ENCODE measurements around the gene TRUB2.
"Not testable (repeated sequence)": the region's sequence is repeated elsewhere in the genome, so short reads cannot be mapped to it uniquely, and the experiment has no call there.

Gene TRUB2

GRCh38 chr9:128355451-128355850, 33.2 kb upstream of the TRUB2 start:
- Mint-ChIP-seq H3K36me3 (peaks cover 10% of the 10 kb centered on the region), H3K27ac (no peak overlapping the region), H3K27me3 (no peaks in the 10 kb centered on the region), H3K4me1 (no peaks in the 10 kb centered on the region), H3K9me3 (no peaks in the 10 kb centered on the region), H3K4me3 (no peak overlapping the region)
- ATAC-seq (ENCODE audit: low read depth) (no peak), DNase-seq (ENCODE audit: low spot score in 2 of 2) (no peak)

GRCh38 chr9:128349772-128350171, 27.5 kb upstream of the TRUB2 start:
- no peaks in the 10 kb centered on the region for H3K4me1 Mint-ChIP-seq
- ATAC-seq (ENCODE audit: low read depth) (no peak), DNase-seq (ENCODE audit: low spot score in 2 of 2) (no peak)
- peaks cover 10% of the 10 kb centered on the region for H3K36me3 Mint-ChIP-seq
- no peak overlapping the region for H3K27ac Mint-ChIP-seq
- no peaks in the 10 kb centered on the region for H3K27me3 Mint-ChIP-seq
- H3K4me3 Mint-ChIP-seq = no peak overlapping the region
- H3K9me3 Mint-ChIP-seq = no peaks in the 10 kb centered on the region

- ATAC-seq (ENCODE audit: low read depth) = no peak
Measured at GRCh38 chr9:128349125-128349524, 26.9 kb upstream of the TRUB2 start.

GRCh38 chr9:128344931-128345605, 22.8 kb upstream of the TRUB2 start:
- Mint-ChIP-seq H3K4me1 (peaks cover 3% of the 10 kb centered on the region), H3K9me3 (no peaks in the 10 kb centered on the region), H3K36me3 (peaks cover 6% of the 10 kb centered on the region), H3K27me3 (no peaks in the 10 kb centered on the region), H3K4me3 (no peak overlapping the region), H3K27ac (no peak overlapping the region)
- no peak for ATAC-seq (ENCODE audit: low read depth)
- DNase-seq (ENCODE audit: low spot score in 2 of 2) = no peak

More at GRCh38 chr9:128349125-128349524, 26.9 kb upstream of the TRUB2 start:
- peak overlapping the region; percentile 67 for H3K27ac Mint-ChIP-seq
- DNase-seq (ENCODE audit: low spot score in 2 of 2) = no peak
- no peaks in the 10 kb centered on the region for H3K9me3 Mint-ChIP-seq
- peaks cover 11% of the 10 kb centered on the region for H3K36me3 Mint-ChIP-seq
- no peak overlapping the region for H3K4me3 Mint-ChIP-seq
- H3K27me3 Mint-ChIP-seq = no peaks in the 10 kb centered on the region
- H3K4me1 Mint-ChIP-seq = no peaks in the 10 kb centered on the region

GRCh38 chr9:128343855-128344254, 21.6 kb upstream of the TRUB2 start:
- no peak overlapping the region for H3K27ac Mint-ChIP-seq
- ATAC-seq (ENCODE audit: low read depth) (no peak), DNase-seq (ENCODE audit: low spot score in 2 of 2) (no peak)
- H3K4me1 Mint-ChIP-seq = peaks cover 3% of the 10 kb centered on the region
- no peaks in the 10 kb centered on the region for H3K9me3 Mint-ChIP-seq
- no peaks in the 10 kb centered on the region for H3K27me3 Mint-ChIP-seq
- no peak overlapping the region for H3K4me3 Mint-ChIP-seq
- peaks cover 6% of the 10 kb centered on the region for H3K36me3 Mint-ChIP-seq

GRCh38 chr9:128342971-128343680, 20.9 kb upstream of the TRUB2 start:
- ATAC-seq (ENCODE audit: low read depth) = no peak
- Mint-ChIP-seq H3K27ac (no peak overlapping the region), H3K36me3 (peaks cover 6% of the 10 kb centered on the region), H3K9me3 (no peaks in the 10 kb centered on the region), H3K27me3 (no peaks in the 10 kb centered on the region), H3K4me1 (peaks cover 3% of the 10 kb centered on the region), H3K4me3 (peak overlapping the region; percentile 29)
- no peak for DNase-seq (ENCODE audit: low spot score in 2 of 2)

GRCh38 chr9:128341435-128341849, 19.2 kb upstream of the TRUB2 start:
- H3K36me3 Mint-ChIP-seq = peaks cover 6% of the 10 kb centered on the region
- peaks cover 3% of the 10 kb centered on the region for H3K4me1 Mint-ChIP-seq
- H3K4me3 Mint-ChIP-seq = peak overlapping the region; percentile 88
- H3K27ac Mint-ChIP-seq = no peak overlapping the region
- DNase-seq (ENCODE audit: low spot score in 2 of 2) (peak; percentile 46 to 61), ATAC-seq (ENCODE audit: low read depth) (peak; percentile 43)
- H3K27me3 Mint-ChIP-seq = no peaks in the 10 kb centered on the region
- H3K9me3 Mint-ChIP-seq = no peaks in the 10 kb centered on the region

GRCh38 chr9:128340691-128341434, 18.6 kb upstream of the TRUB2 start:
- H3K27ac Mint-ChIP-seq = no peak overlapping the region
- ATAC-seq (ENCODE audit: low read depth) (peak; percentile 42), DNase-seq (ENCODE audit: low spot score in 2 of 2) (peak; percentile 16 to 49)
- H3K4me1 Mint-ChIP-seq = peaks cover 3% of the 10 kb centered on the region
- H3K27me3 Mint-ChIP-seq = no peaks in the 10 kb centered on the region
- H3K36me3 Mint-ChIP-seq = peaks cover 6% of the 10 kb centered on the region
- H3K9me3 Mint-ChIP-seq = no peaks in the 10 kb centered on the region
- peak overlapping the region; percentile 88 for H3K4me3 Mint-ChIP-seq

- ATAC-seq (ENCODE audit: low read depth) (peak; percentile 92), DNase-seq (ENCODE audit: low spot score in 2 of 2) (peak; percentile 67 to 76)
- H3K27ac Mint-ChIP-seq = no peak within 1 kb of the TSS
- peak within 1 kb of the TSS; percentile 88 for H3K4me3 Mint-ChIP-seq
- H3K36me3 Mint-ChIP-seq = peaks cover 6% of the 10 kb centered on the region
- no peaks in the 10 kb centered on the region for H3K27me3 Mint-ChIP-seq
- H3K9me3 Mint-ChIP-seq = no peaks in the 10 kb centered on the region
- H3K4me1 Mint-ChIP-seq = peaks cover 3% of the 10 kb centered on the region
Measured at GRCh38 chr9:128339761-128340690, 17.8 kb upstream of the TRUB2 start, which contains the start of gene SLC27A4. Gene SLC27A4 (plus strand): TSS chr9:128340527. CDS start chr9:128343133, 2,606 bp downstream.

- H3K4me1 Mint-ChIP-seq; ATAC-seq (ENCODE audit: low read depth); DNase-seq (ENCODE audit: low spot score in 2 of 2); H3K27ac Mint-ChIP-seq; H3K27me3 Mint-ChIP-seq; H3K9me3 Mint-ChIP-seq; H3K36me3 Mint-ChIP-seq: not testable (repeated sequence)
- peak overlapping the region; percentile 88 for H3K4me3 Mint-ChIP-seq
Measured at GRCh38 chr9:128338852-128339614, 16.8 kb upstream of the TRUB2 start.

GRCh38 chr9:128337936-128338335, 15.7 kb upstream of the TRUB2 start:
- no peaks in the 10 kb centered on the region for H3K9me3 Mint-ChIP-seq
- no peak overlapping the region for H3K4me3 Mint-ChIP-seq
- H3K27ac Mint-ChIP-seq = no peak overlapping the region
- H3K4me1 Mint-ChIP-seq = peaks cover 3% of the 10 kb centered on the region
- no peaks in the 10 kb centered on the region for H3K27me3 Mint-ChIP-seq
- DNase-seq (ENCODE audit: low spot score in 2 of 2) (no peak), ATAC-seq (ENCODE audit: low read depth) (no peak)
- no peaks in the 10 kb centered on the region for H3K36me3 Mint-ChIP-seq

- H3K4me1 Mint-ChIP-seq = no peaks in the 10 kb centered on the region
- H3K27me3 Mint-ChIP-seq = no peaks in the 10 kb centered on the region
- H3K9me3 Mint-ChIP-seq = no peaks in the 10 kb centered on the region
- H3K36me3 Mint-ChIP-seq = no peaks in the 10 kb centered on the region
- ATAC-seq (ENCODE audit: low read depth) = no peak
- H3K27ac Mint-ChIP-seq = no peak overlapping the region
- DNase-seq (ENCODE audit: low spot score in 2 of 2) = no peak
- H3K4me3 Mint-ChIP-seq = no peak overlapping the region
Measured at GRCh38 chr9:128335914-128336313, 13.7 kb upstream of the TRUB2 start.

GRCh38 chr9:128335161-128335560, 12.9 kb upstream of the TRUB2 start:
- Mint-ChIP-seq H3K9me3 (no peaks in the 10 kb centered on the region), H3K27ac (no peak overlapping the region), H3K27me3 (no peaks in the 10 kb centered on the region), H3K36me3 (no peaks in the 10 kb centered on the region), H3K4me1 (no peaks in the 10 kb centered on the region), H3K4me3 (no peak overlapping the region)
- DNase-seq (ENCODE audit: low spot score in 2 of 2) (no peak), ATAC-seq (ENCODE audit: low read depth) (no peak)

Data from memory B cell (primary cell).